Hepatocyte (in vitro differentiated cells): ENCODE data around the gene AUTS2.

Experiments
- CTCF ChIP-seq: fragments of 200-600 bp; sonication (generic); IDR thresholded peaks from 2 replicates; pipeline ENCODE4 v1.5.1; 2016; ENCODE audit warnings: antibody characterized with exemption, mild to moderate bottlenecking; ENCODE audit not compliant: poor library complexity
- EZH2 ChIP-seq: fragments of 200-600 bp; sonication (generic); IDR thresholded peaks from 2 replicates; pipeline ENCODE4 v1.6.1; 2016; ENCODE audit warnings: antibody characterized with exemption, mild to moderate bottlenecking, borderline replicate concordance

GRCh38 chr7:69690329-69690728 is 92.1 kb downstream of the AUTS2 start:
- TF ChIP-seq CTCF = no peak
- no peak for TF ChIP-seq EZH2
